Measurements from ENCODE around the gene SLC8A2. TPM values are rescaled to one million over a fixed set of nuclear protein-coding genes. Genes with fewer than 3 reads are reported as not detected.
A peak's percentile ranks its signal among the peaks of the same experiment; 100 is the strongest.

The SLC8A2 gene
- polyA plus RNA-seq, 4 donors: 0.12 to 0.92 TPM; not detected in 2

- WGBS, 3 donors: 17 to 49% (median 28%) methylated on average over 8 of the region's 8 CpGs
- H3K4me3 ChIP-seq (ENCODE audit: low read depth in 1 of 3, low read length in 3 of 3): peak overlapping the region in 2 of 3 donors; percentile 88 to 95
Measured at GRCh38 chr19:47512948-47513319, 41.2 kb upstream of the SLC8A2 start.

GRCh38 chr19:47512183-47512947, 40.7 kb upstream of the SLC8A2 start:
- H3K4me1 ChIP-seq (ENCODE audit: control insufficient read depth in 3 of 3, insufficient read depth in 2 of 3, low read depth in 1 of 3, low read length in 2 of 3): peaks cover 2 to 50% (median 13%) of the 10 kb centered on the region in 3 donors
- H3K27ac ChIP-seq (ENCODE audit: low read depth in 1 of 3, low read length in 2 of 3): peak overlapping the region; percentile 65 to 96 (median 87)
- H3K4me3 ChIP-seq (ENCODE audit: low read depth in 1 of 3, low read length in 3 of 3): peak overlapping the region in 2 of 3 donors; percentile 88 to 95
- 23 to 41% (median 30%) methylated on average over 11 of the region's 11 CpGs for WGBS, 3 donors
- no peaks in the 10 kb centered on the region for H3K27me3 ChIP-seq (ENCODE audit: control insufficient read depth in 3 of 3, insufficient read depth in 3 of 3, low read length in 3 of 3)
- H3K36me3 ChIP-seq (ENCODE audit: control insufficient read depth in 3 of 3, insufficient read depth in 2 of 3, low read depth in 1 of 3, low read length in 3 of 3): peaks cover 0 to 37% (median 0%) of the 10 kb centered on the region in 3 donors
- peak; percentile 72 to 90 for DNase-seq
- no peaks in the 10 kb centered on the region for H3K9me3 ChIP-seq (ENCODE audit: control insufficient read depth in 2 of 2, insufficient read depth in 1 of 2, low read depth in 1 of 2, low read length in 1 of 2)
- FAIRE-seq: no peak

More at GRCh38 chr19:47512948-47513319, 41.2 kb upstream of the SLC8A2 start:
- Histone ChIP-seq H3K36me3 (ENCODE audit: control insufficient read depth in 3 of 3, insufficient read depth in 2 of 3, low read depth in 1 of 3, low read length in 3 of 3) (peaks cover 0 to 31% (median 0%) of the 10 kb centered on the region in 3 donors), H3K27me3 (ENCODE audit: control insufficient read depth in 3 of 3, insufficient read depth in 3 of 3, low read length in 3 of 3) (no peaks in the 10 kb centered on the region), H3K27ac (ENCODE audit: low read depth in 1 of 3, low read length in 2 of 3) (peak overlapping the region; percentile 65 to 96 (median 87)), H3K4me1 (ENCODE audit: control insufficient read depth in 3 of 3, insufficient read depth in 2 of 3, low read depth in 1 of 3, low read length in 2 of 3) (peaks cover 2 to 44% (median 13%) of the 10 kb centered on the region in 3 donors), H3K9me3 (ENCODE audit: control insufficient read depth in 2 of 2, insufficient read depth in 1 of 2, low read depth in 1 of 2, low read length in 1 of 2) (no peaks in the 10 kb centered on the region)
- DNase-seq (no peak), FAIRE-seq (no peak)

DNA sequence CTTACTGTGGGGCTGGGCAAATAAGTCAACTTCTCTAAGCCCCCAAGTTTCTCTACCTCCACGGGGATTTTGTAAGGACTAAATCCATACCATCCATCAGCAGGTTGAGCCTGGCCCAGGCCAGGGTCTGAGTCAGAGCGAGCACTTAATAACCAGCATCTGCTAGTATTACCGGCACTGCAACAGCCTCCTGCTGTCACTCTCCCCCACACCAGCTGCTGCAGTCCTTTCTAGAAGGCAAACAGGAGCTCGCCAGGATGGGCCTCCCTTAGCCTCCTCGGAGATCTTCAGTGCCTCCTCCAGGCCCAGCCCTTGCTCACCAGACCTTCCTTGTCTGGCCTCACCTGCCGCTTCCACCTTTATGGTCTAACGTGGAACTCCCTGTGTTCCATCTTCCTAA, 40.0 kb upstream of the SLC8A2 start:
- H3K4me3 ChIP-seq (ENCODE audit: low read depth in 1 of 3, low read length in 3 of 3): peak overlapping the region in 1 of 3 donors; percentile 88
- 66 to 77% (median 69%) methylated on average over 7 of the region's 7 CpGs for WGBS, 3 donors
- no peaks in the 10 kb centered on the region for H3K9me3 ChIP-seq (ENCODE audit: control insufficient read depth in 2 of 2, insufficient read depth in 1 of 2, low read depth in 1 of 2, low read length in 1 of 2)
- peaks cover 2 to 57% (median 13%) of the 10 kb centered on the region in 3 donors for H3K4me1 ChIP-seq (ENCODE audit: control insufficient read depth in 3 of 3, insufficient read depth in 2 of 3, low read depth in 1 of 3, low read length in 2 of 3)
- peak overlapping the region in 2 of 3 donors; percentile 87 to 96 for H3K27ac ChIP-seq (ENCODE audit: low read depth in 1 of 3, low read length in 2 of 3)
- no peak for DNase-seq
- H3K27me3 ChIP-seq (ENCODE audit: control insufficient read depth in 3 of 3, insufficient read depth in 3 of 3, low read length in 3 of 3): no peaks in the 10 kb centered on the region
- FAIRE-seq: no peak
- H3K36me3 ChIP-seq (ENCODE audit: control insufficient read depth in 3 of 3, insufficient read depth in 2 of 3, low read depth in 1 of 3, low read length in 3 of 3): peaks cover 0 to 44% (median 0%) of the 10 kb centered on the region in 3 donors

GRCh38 chr19:47511128-47511517, 39.4 kb upstream of the SLC8A2 start:
- FAIRE-seq: no peak
- no peak for DNase-seq
- no peak overlapping the region for H3K4me3 ChIP-seq (ENCODE audit: low read depth in 1 of 3, low read length in 3 of 3)
- 80 to 92% (median 82%) methylated on average over 6 of the region's 6 CpGs for WGBS, 3 donors
- peaks cover 0 to 49% (median 0%) of the 10 kb centered on the region in 3 donors for H3K36me3 ChIP-seq (ENCODE audit: control insufficient read depth in 3 of 3, insufficient read depth in 2 of 3, low read depth in 1 of 3, low read length in 3 of 3)
- peak overlapping the region in 2 of 3 donors; percentile 33 to 96 for H3K27ac ChIP-seq (ENCODE audit: low read depth in 1 of 3, low read length in 2 of 3)
- no peaks in the 10 kb centered on the region for H3K9me3 ChIP-seq (ENCODE audit: control insufficient read depth in 2 of 2, insufficient read depth in 1 of 2, low read depth in 1 of 2, low read length in 1 of 2)
- peaks cover 2 to 61% (median 11%) of the 10 kb centered on the region in 3 donors for H3K4me1 ChIP-seq (ENCODE audit: control insufficient read depth in 3 of 3, insufficient read depth in 2 of 3, low read depth in 1 of 3, low read length in 2 of 3)
- H3K27me3 ChIP-seq (ENCODE audit: control insufficient read depth in 3 of 3, insufficient read depth in 3 of 3, low read length in 3 of 3): no peaks in the 10 kb centered on the region

GRCh38 chr19:47510516-47511127, 38.9 kb upstream of the SLC8A2 start:
- FAIRE-seq (no peak), DNase-seq (no peak)
- no peaks in the 10 kb centered on the region for H3K9me3 ChIP-seq (ENCODE audit: control insufficient read depth in 2 of 2, insufficient read depth in 1 of 2, low read depth in 1 of 2, low read length in 1 of 2)
- H3K4me1 ChIP-seq (ENCODE audit: control insufficient read depth in 3 of 3, insufficient read depth in 2 of 3, low read depth in 1 of 3, low read length in 2 of 3): peaks cover 2 to 57% (median 10%) of the 10 kb centered on the region in 3 donors
- no peak overlapping the region for H3K4me3 ChIP-seq (ENCODE audit: low read depth in 1 of 3, low read length in 3 of 3)
- no peaks in the 10 kb centered on the region for H3K27me3 ChIP-seq (ENCODE audit: control insufficient read depth in 3 of 3, insufficient read depth in 3 of 3, low read length in 3 of 3)
- H3K27ac ChIP-seq (ENCODE audit: low read depth in 1 of 3, low read length in 2 of 3): peak overlapping the region in 1 of 3 donors; percentile 96
- H3K36me3 ChIP-seq (ENCODE audit: control insufficient read depth in 3 of 3, insufficient read depth in 2 of 3, low read depth in 1 of 3, low read length in 3 of 3): peaks cover 0 to 53% (median 2%) of the 10 kb centered on the region in 3 donors
- 79 to 82% (median 81%) methylated on average over 12 of the region's 12 CpGs for WGBS, 3 donors

- no peaks in the 10 kb centered on the region for H3K27me3 ChIP-seq (ENCODE audit: control insufficient read depth in 3 of 3, insufficient read depth in 3 of 3, low read length in 3 of 3)
- WGBS, 3 donors: 75 to 86% (median 85%) methylated on average over 8 of the region's 8 CpGs
- no peak overlapping the region for H3K27ac ChIP-seq (ENCODE audit: low read depth in 1 of 3, low read length in 2 of 3)
- no peak overlapping the region for H3K4me3 ChIP-seq (ENCODE audit: low read depth in 1 of 3, low read length in 3 of 3)
- DNase-seq: no peak
- peaks cover 2 to 57% (median 10%) of the 10 kb centered on the region in 3 donors for H3K4me1 ChIP-seq (ENCODE audit: control insufficient read depth in 3 of 3, insufficient read depth in 2 of 3, low read depth in 1 of 3, low read length in 2 of 3)
- FAIRE-seq: no peak
- peaks cover 0 to 59% (median 2%) of the 10 kb centered on the region in 3 donors for H3K36me3 ChIP-seq (ENCODE audit: control insufficient read depth in 3 of 3, insufficient read depth in 2 of 3, low read depth in 1 of 3, low read length in 3 of 3)
- no peaks in the 10 kb centered on the region for H3K9me3 ChIP-seq (ENCODE audit: control insufficient read depth in 2 of 2, insufficient read depth in 1 of 2, low read depth in 1 of 2, low read length in 1 of 2)
Measured at GRCh38 chr19:47509973-47510372, 38.3 kb upstream of the SLC8A2 start.

DNA sequence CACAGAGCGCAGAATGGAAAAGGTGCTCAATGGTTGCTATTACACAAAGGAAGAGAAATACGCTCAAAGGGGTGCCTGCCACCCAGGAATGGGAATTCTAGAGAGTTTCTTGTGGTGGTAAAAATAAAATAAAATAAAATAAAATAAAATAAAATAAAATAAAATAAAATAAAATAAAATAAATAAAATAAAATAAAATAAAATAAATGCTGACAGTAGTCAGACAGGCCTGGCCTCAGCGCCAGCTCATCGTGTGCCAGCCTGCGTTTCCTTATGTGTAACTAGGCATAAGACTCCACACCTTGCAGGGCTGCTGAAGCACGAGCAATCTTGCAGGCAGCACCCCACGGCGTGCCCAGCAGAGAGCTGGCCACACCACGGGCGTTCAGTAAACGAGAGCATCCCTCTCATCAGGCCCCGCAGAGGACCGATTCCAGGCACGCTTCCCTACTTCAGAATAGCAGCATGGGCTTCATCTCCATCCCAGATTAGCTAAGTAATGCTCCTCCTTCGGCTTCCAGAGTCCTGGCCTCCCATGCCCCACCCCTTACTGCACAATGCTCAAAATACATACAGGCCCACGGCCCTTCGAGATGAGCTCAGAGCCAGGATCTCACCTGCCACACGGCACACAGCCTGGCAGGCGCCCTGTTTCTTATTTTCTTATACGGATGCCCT, 37.6 kb upstream of the SLC8A2 start:
- 86 to 91% (median 89%) methylated on average over 20 of the region's 20 CpGs for WGBS, 3 donors
- Histone ChIP-seq H3K36me3 (ENCODE audit: control insufficient read depth in 3 of 3, insufficient read depth in 2 of 3, low read depth in 1 of 3, low read length in 3 of 3) (peaks cover 0 to 59% (median 2%) of the 10 kb centered on the region in 3 donors), H3K9me3 (ENCODE audit: control insufficient read depth in 2 of 2, insufficient read depth in 1 of 2, low read depth in 1 of 2, low read length in 1 of 2) (no peaks in the 10 kb centered on the region), H3K4me3 (ENCODE audit: low read depth in 1 of 3, low read length in 3 of 3) (no peak overlapping the region), H3K27ac (ENCODE audit: low read depth in 1 of 3, low read length in 2 of 3) (no peak overlapping the region), H3K4me1 (ENCODE audit: control insufficient read depth in 3 of 3, insufficient read depth in 2 of 3, low read depth in 1 of 3, low read length in 2 of 3) (peaks cover 2 to 57% (median 10%) of the 10 kb centered on the region in 3 donors), H3K27me3 (ENCODE audit: control insufficient read depth in 3 of 3, insufficient read depth in 3 of 3, low read length in 3 of 3) (no peaks in the 10 kb centered on the region)
- no peak for DNase-seq
- FAIRE-seq: no peak

DNA sequence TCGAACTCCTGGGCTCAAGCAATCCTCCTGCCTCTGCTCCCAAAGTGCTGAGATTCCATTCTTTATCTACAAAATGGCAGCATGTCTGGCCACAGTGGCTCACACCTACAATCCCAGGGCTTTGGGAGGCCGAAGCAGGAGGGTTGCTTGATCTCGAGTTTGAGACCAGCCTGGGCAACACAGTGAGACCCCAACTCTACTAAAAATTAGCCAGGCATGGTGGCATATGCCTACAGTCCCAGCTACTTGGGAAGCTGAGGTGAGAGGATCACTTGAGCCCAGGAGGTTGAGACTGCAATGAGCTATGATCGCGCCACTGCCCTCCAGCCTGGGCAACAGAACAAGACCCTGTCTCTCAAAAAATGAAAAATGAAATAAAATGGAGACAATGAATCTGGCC, 37.0 kb upstream of the SLC8A2 start:
- H3K4me3 ChIP-seq (ENCODE audit: low read depth in 1 of 3, low read length in 3 of 3): no peak overlapping the region
- DNase-seq (no peak), FAIRE-seq (no peak)
- no peak overlapping the region for H3K27ac ChIP-seq (ENCODE audit: low read depth in 1 of 3, low read length in 2 of 3)
- no peaks in the 10 kb centered on the region for H3K9me3 ChIP-seq (ENCODE audit: control insufficient read depth in 2 of 2, insufficient read depth in 1 of 2, low read depth in 1 of 2, low read length in 1 of 2)
- H3K36me3 ChIP-seq (ENCODE audit: control insufficient read depth in 3 of 3, insufficient read depth in 2 of 3, low read depth in 1 of 3, low read length in 3 of 3): peaks cover 2 to 63% (median 3%) of the 10 kb centered on the region in 3 donors
- 90 to 96% (median 93%) methylated on average over 5 of the region's 5 CpGs for WGBS, 3 donors
- no peaks in the 10 kb centered on the region for H3K27me3 ChIP-seq (ENCODE audit: control insufficient read depth in 3 of 3, insufficient read depth in 3 of 3, low read length in 3 of 3)
- H3K4me1 ChIP-seq (ENCODE audit: control insufficient read depth in 3 of 3, insufficient read depth in 2 of 3, low read depth in 1 of 3, low read length in 2 of 3): peaks cover 2 to 57% (median 10%) of the 10 kb centered on the region in 3 donors

Measured in small intestine (tissue), 7 donors.